OCI-LY3 (cell line): ENCODE measurements around the gene TM4SF18.

Experiments used
- CTCF ChIP-seq: fragments of 200-600, 300-600 bp; sonication (generic); IDR thresholded peaks from 2 replicates; pipeline ENCODE4 v1.5.1; 2014; ENCODE audit warnings: antibody characterized with exemption, low read length, low read depth
- EZH2phosphoT487 ChIP-seq: fragments of 200-600 bp; shearing (Covaris generic); IDR thresholded peaks from 2 replicates; pipeline ENCODE4 v1.6.1; 2018; ENCODE audit warnings: antibody characterized with exemption, mixed run types, low read depth

GRCh38 chr3:149274220-149274619, 59.2 kb downstream of the TM4SF18 start:
- TF ChIP-seq CTCF (no peak), EZH2phosphoT487 (no peak)
